ENCODE data around the gene NCOA4.

GRCh38 chr10:46005383-46005782 is 25.0 kb downstream of the NCOA4 start:
- TF ChIP-seq CTCF (IDR thresholded peaks at IDR 0.05) = no peak
- TF ChIP-seq POLR2A (IDR thresholded peaks at IDR 0.05) = no peak

Data from esophagus squamous epithelium (tissue), 4 donors.